ENCODE measurements around the gene DGCR8. TPM values are rescaled to one million over a fixed set of nuclear protein-coding genes. Genes with fewer than 3 reads are reported as not detected.

Gene DGCR8
- total RNA-seq, 1 donor: 44.2 TPM

GRCh38 chr22:20107951-20108756, 28.1 kb downstream of the DGCR8 start:
- peak; percentile 82 for DNase-seq (ENCODE audit: insufficient read length, low spot score, missing footprints)
- TF ChIP-seq CTCF (IDR thresholded peaks at IDR 0.05; ENCODE audit: extremely low read depth, low read depth, low read length): no peak
- no peak overlapping the region for H3K4me3 ChIP-seq (ENCODE audit: insufficient read depth, low read length)
- no peak overlapping the region for H2AFZ ChIP-seq (ENCODE audit: low read length)
- H3K27ac ChIP-seq (ENCODE audit: low read depth, low read length): no peak overlapping the region
- peaks cover 34% of the 10 kb centered on the region for H3K79me2 ChIP-seq (ENCODE audit: insufficient read depth, low read length)
- no peaks in the 10 kb centered on the region for H3K9me3 ChIP-seq (ENCODE audit: low read depth, low read length)
- H3K4me2 ChIP-seq (ENCODE audit: insufficient read depth, low read length): no peak overlapping the region
- no peaks in the 10 kb centered on the region for H3K4me1 ChIP-seq (ENCODE audit: insufficient read depth, low read length)
- H4K20me1 ChIP-seq (ENCODE audit: insufficient read depth, low read length): peaks cover 9% of the 10 kb centered on the region
- peaks cover 83% of the 10 kb centered on the region for H3K36me3 ChIP-seq (ENCODE audit: insufficient read depth, low read length)
- H3K27me3 ChIP-seq (ENCODE audit: insufficient read depth, low read length): no peaks in the 10 kb centered on the region

GRCh38 chr22:20108757-20109230, 28.8 kb downstream of the DGCR8 start:
- Histone ChIP-seq H2AFZ (ENCODE audit: low read length) (no peak overlapping the region), H3K9me3 (ENCODE audit: low read depth, low read length) (no peaks in the 10 kb centered on the region), H3K4me3 (ENCODE audit: insufficient read depth, low read length) (no peak overlapping the region), H3K4me2 (ENCODE audit: insufficient read depth, low read length) (no peak overlapping the region), H3K36me3 (ENCODE audit: insufficient read depth, low read length) (peaks cover 80% of the 10 kb centered on the region), H3K4me1 (ENCODE audit: insufficient read depth, low read length) (no peaks in the 10 kb centered on the region), H4K20me1 (ENCODE audit: insufficient read depth, low read length) (peaks cover 9% of the 10 kb centered on the region), H3K27me3 (ENCODE audit: insufficient read depth, low read length) (no peaks in the 10 kb centered on the region), H3K79me2 (ENCODE audit: insufficient read depth, low read length) (peaks cover 32% of the 10 kb centered on the region), H3K27ac (ENCODE audit: low read depth, low read length) (no peak overlapping the region)
- DNase-seq (ENCODE audit: insufficient read length, low spot score, missing footprints): peak; percentile 78
- no peak for TF ChIP-seq CTCF (IDR thresholded peaks at IDR 0.05; ENCODE audit: extremely low read depth, low read depth, low read length)

- no peak overlapping the region for H3K4me2 ChIP-seq (ENCODE audit: insufficient read depth, low read length)
- H3K9me3 ChIP-seq (ENCODE audit: low read depth, low read length): no peaks in the 10 kb centered on the region
- H3K79me2 ChIP-seq (ENCODE audit: insufficient read depth, low read length): peaks cover 34% of the 10 kb centered on the region
- no peaks in the 10 kb centered on the region for H3K27me3 ChIP-seq (ENCODE audit: insufficient read depth, low read length)
- peaks cover 7% of the 10 kb centered on the region for H4K20me1 ChIP-seq (ENCODE audit: insufficient read depth, low read length)
- no peak overlapping the region for H3K4me3 ChIP-seq (ENCODE audit: insufficient read depth, low read length)
- no peak for TF ChIP-seq CTCF (IDR thresholded peaks at IDR 0.05; ENCODE audit: extremely low read depth, low read depth, low read length)
- H3K27ac ChIP-seq (ENCODE audit: low read depth, low read length): no peak overlapping the region
- H3K4me1 ChIP-seq (ENCODE audit: insufficient read depth, low read length): no peaks in the 10 kb centered on the region
- peaks cover 84% of the 10 kb centered on the region for H3K36me3 ChIP-seq (ENCODE audit: insufficient read depth, low read length)
- H2AFZ ChIP-seq (ENCODE audit: low read length): no peak overlapping the region
- DNase-seq (ENCODE audit: insufficient read length, low spot score, missing footprints): peak; percentile 55
Observed at GRCh38 chr22:20109411-20110358, 29.6 kb downstream of the DGCR8 start.

Data from osteoblast (primary cell).